Endothelial cell of hepatic sinusoid (primary cell): ENCODE data around the gene EPN2.

Experiments used
- in situ Hi-C: cut with HindIII; loops from 2 replicates; pipeline ENCODE4 v1.10.0; 2017; ENCODE audit warnings: low sequenced_read_pairs

The EPN2 gene

DNA sequence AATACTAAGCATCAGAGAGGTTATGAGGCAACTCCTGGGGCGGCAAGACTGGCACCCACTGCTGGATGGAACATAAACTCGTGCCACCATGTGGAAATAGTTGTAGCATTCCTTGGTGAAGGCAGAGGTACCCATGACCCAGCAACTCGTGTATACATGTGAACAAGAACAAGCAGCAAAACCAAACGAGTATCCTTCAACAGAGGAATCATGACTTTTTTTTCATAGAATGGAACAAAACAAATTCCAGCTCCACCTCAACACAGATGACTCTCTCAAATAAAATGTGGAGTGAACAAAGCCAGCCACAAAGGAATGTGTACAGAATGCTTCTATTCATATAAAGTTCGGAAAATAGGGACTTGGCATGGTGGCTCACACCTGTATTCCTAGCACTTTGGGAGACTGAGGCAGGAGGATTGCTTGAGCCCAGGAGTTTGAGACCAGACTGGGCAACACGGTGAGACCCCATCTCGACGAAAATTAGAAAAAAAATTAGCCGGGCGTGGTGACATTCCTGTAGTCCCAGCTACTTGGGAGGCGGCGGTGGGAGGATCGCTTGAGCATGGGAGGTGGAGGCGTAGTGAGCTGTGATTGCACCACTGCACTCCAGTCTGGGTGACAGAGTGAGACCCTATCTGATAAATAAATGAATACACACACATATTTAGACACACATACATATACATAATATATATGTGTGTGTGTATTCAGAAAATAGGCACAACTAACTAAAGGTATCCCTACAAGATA, 90.0 kb downstream of the EPN2 start:
- in situ Hi-C loops, result no loop called here

DNA sequence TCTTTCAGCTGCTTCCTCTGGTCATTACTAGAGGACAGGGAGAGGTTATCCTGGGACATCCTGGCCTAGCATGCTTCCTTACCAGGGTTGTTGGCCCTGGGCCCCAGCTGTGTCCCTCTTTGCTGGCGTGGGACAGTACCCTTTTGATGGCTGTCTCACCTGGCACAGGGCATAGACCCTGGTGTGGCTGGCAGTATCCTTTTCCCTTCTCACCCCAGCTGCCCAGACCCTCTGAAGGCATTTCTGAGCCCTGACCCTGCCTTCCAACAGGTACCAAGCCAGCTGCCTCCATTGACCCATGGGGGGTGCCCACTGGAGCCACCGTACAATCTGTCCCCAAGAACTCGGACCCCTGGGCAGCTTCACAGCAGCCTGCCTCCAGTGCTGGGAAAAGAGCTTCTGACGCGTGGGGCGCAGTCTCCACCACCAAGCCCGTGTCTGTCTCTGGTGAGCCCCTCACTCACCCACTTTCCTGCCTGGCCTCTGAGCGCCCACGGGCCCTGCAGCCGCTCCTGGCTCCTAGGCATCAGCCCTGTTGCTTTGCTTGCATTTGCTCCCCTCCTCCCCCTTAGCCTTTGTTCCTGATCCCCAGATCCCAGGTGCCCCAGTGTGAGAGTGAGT, 91.4 kb downstream of the EPN2 start:
- in situ Hi-C loops, result no loop called here

DNA sequence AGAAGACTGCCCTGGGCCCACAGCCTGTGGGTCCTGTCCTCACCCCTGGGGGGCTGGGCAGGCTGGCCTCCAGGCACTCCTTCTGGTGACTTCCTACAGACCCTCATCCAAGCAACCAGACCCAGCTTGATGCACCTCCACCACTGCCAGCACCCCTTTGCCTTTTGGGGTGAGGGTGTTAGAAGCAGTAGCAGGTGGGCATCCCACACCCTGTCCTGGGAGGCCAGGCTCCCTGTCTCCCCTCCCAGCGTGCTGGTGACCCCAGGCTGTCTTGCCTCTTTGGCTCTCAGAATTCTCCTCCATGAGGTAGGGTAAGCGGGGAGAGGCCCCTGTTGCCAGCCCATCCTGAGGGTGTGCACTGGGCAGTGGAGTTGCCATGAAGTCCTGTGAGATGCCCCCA, 92.0 kb downstream of the EPN2 start:
- in situ Hi-C loops, result no loop called here

DNA sequence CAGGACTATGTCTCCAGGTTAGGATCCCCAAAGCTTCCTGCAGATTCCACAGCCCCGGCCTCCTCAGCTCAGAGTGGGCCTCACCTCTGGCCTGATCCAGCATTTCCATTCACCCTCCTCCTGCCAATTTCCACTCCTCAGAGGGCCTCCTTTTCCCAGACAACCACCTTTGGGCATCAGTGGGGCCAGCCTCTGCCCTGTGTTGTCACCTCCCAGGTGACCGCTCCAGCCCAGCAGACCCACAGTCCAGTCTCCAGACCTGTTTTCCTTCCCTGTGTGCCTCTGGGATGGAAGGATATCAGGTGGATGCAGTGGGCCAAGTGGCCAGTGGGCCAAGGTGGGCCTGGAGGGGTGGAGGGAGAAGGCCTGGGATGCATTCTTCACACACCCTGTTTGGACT, 92.7 kb downstream of the EPN2 start:
- in situ Hi-C loops, result loop anchor here (5.0 kb wide), 1 partner anchor 33 kb away; no protein-coding TSS in a partner anchor

DNA sequence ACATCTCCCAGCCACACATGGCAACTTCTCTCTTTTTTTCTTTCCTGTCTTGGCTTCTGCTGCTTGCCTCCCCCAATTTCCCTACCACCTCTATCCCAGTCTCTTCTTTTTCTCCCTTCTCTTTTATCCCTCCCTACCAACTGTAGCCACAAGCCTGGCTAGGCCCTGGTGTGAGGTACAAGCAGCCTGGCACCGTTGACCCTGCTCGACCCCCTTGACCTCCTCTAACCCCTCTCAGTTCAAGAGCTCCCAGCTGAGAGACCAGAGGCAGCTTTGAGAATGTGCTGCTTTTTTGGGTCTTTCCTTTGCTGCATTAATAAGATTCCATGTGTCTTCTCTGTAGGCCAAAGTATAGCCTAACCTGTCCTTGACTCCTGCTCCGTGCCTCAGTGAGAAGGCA, 93.1 kb downstream of the EPN2 start:
- in situ Hi-C loops, result loop anchor here (5.0 kb wide), 1 partner anchor 33 kb away; no protein-coding TSS in a partner anchor

DNA sequence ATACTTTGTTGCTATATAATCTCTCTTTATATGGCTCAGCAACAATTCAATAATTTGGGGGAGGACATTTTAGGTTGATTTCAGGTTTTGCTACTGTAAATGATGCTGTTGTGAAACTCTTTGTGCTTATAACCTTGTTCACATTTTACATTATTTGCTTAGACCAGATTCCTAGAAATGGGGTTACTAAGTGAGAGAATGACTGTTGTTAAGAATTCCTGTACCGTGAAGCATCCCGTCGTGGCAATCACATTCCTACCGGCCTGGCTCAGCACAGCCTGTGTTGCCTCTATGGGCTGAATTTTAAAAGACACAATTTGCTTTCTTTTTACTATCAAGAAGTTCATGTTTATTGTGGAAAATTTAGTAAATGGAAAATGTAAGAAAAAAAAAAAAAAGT, 94.0 kb downstream of the EPN2 start:
- in situ Hi-C loops, result loop anchor here (5.0 kb wide), 1 partner anchor 34 kb away; no protein-coding TSS in a partner anchor

DNA sequence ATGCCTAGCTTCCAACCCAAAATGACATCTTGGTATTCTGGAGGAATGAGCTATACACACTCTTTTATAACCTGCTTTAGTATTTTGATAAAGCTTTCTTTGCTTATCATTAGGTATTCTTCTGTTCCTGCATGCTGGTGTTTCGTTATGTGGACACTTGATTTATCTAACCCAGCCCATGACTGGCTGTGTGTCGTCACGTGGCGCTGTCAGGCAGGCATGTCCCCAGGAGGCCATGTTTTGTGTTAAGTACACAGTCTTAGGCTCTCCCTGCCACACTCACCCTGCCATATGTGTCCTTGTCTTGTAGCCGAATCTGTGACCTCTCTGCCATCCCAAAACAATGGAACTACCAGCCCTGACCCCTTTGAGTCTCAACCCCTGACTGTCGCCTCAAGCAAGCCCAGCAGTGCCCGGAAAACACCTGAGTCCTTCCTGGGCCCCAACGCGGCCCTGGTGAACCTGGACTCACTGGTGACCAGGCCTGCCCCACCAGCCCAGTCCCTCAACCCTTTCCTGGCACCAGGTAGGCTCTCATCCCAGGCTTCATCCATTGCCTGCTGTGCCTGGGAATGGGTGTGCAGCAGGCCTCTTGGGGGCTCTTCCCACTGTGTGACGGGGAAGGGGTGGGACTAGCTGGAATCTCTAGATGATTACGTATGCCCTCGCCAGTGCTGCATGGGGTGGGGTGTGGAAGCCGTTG, 94.5 kb downstream of the EPN2 start:
- in situ Hi-C loops, result loop anchor here (5.0 kb wide), 1 partner anchor 34 kb away; no protein-coding TSS in a partner anchor

DNA sequence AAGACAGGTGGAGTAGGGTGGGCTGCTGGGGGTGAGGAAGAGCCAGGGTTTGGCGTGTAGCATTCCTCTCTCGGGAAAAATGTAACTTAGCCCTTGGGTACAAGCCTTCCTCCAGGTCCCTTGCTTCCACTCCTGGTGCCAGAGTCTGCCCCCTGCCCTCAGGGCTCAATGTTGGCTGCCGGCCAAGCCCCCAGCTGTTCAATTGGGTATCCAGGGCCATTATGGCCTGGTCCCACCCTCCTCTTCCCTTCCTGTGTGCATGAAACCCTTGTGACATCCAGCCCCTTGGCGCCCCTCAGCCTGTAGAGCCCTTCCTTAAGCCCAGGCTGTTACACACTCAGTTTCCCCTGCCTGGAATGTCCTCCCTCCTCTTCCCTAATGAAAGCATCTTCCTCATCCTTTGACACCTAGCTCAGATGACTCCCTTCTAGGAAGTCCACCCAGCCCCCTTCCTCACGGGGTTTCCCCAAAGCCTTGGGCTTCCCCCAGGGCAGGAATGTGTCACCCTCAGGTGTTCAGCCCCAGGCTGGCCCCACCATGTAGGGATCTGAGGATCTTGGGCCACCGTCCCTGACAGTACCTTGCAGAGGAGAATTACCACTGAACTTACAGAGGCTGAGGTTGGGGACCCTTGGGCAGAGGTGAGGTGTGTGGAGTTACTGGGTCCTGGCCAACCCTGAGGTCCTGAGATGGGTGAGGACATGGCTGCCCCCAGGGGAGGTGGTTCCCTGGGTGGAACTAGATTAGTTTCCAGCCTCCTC, 95.4 kb downstream of the EPN2 start:
- in situ Hi-C loops, result loop anchor here (5.0 kb wide), 1 partner anchor 35 kb away; no protein-coding TSS in a partner anchor

DNA sequence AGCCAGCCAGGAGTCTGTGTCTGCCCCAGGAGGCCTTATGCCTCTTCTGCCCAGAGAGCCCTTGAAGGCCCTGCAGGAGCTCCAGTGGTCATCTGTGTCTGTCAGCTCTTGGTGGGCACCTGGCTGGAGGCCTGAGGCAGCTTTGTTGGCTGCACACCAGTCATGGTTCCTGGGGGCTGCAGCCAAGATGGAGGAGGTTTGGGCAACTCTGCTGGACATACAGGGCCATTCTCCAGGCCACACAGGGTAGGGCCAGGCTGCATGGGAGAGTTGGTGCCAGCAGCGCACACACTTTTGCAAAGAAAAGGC, 95.9 kb downstream of the EPN2 start:
- in situ Hi-C loops, result loop anchor here (5.0 kb wide), 1 partner anchor 36 kb away; no protein-coding TSS in a partner anchor

DNA sequence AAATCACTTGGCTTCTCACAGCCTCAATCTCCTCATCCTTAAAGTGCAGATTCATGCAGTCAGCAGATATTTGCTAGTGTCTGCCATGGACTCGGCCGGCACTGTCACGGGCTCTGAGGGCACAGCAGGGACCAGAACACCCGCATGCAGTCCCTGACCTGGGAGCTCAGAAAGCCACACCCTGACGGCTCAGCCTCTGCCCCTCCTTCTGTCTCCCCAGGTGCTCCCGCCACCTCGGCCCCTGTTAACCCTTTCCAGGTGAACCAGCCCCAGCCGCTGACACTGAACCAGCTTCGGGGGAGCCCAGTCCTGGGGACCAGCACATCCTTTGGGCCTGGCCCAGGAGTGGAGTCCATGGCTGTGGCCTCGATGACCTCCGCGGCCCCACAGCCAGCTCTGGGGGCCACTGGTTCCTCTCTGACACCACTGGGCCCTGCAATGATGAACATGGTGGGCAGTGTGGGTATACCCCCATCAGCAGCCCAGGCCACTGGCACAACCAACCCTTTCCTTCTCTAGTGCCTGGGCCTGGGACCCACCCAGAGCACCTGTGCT, 96.6 kb downstream of the EPN2 start:
- in situ Hi-C loops, result loop anchor here (5.0 kb wide), 1 partner anchor 37 kb away; no protein-coding TSS in a partner anchor

DNA sequence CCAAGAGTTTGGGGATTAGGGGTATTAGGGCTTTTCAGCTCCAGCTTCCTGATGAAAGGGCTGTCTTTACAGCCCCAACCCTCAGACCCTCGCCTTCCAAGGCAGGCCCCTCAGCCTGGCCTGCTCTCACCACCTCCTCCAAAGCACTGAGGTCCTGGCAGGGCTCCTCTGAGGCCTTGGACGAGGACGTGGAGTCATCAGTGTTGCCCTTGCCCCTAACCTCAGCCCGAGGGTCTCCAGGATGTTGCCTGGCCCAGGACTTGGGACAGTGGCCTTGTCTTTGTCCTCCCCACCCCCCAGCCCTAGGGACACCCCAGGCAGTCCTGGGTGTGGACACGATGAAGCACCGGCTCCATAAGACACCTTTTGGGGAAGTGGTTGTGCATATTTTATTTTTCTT, 97.2 kb downstream of the EPN2 start:
- in situ Hi-C loops, result loop anchor here (5.0 kb wide), 1 partner anchor 37 kb away; no protein-coding TSS in a partner anchor

DNA sequence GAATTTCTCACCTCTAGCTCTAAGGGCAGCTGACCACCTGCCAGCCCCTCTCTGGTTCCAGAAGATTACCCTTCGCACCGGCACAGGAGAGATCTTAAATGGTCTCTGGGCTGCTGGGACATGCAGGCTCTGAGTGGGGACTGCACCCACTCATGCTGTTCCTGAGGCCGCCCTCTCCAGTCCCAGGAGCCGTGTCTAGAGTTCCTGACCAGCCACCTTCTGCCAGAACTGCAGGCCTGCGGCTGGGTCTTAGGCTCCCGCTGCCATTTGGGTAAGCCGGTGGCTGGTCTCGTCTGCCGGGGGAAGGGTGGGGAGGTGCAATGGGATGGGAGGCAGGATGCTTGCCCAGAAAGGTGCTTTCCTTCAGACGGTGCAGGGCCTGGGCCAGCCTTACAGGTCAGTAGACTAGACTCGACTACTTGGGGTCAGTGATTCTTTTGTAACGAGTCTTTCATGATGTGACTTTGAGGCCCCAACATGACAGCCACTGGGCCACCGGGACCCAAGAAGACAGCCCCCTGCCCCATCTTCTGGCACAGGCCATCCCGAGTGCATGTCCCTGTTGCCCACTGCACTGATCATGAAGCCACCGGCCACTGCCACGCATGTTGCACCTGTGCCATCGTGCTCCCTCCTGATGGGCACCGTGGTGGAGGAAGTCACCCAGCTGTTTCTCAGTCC, 98.9 kb downstream of the EPN2 start:
- in situ Hi-C loops, result no loop called here

DNA sequence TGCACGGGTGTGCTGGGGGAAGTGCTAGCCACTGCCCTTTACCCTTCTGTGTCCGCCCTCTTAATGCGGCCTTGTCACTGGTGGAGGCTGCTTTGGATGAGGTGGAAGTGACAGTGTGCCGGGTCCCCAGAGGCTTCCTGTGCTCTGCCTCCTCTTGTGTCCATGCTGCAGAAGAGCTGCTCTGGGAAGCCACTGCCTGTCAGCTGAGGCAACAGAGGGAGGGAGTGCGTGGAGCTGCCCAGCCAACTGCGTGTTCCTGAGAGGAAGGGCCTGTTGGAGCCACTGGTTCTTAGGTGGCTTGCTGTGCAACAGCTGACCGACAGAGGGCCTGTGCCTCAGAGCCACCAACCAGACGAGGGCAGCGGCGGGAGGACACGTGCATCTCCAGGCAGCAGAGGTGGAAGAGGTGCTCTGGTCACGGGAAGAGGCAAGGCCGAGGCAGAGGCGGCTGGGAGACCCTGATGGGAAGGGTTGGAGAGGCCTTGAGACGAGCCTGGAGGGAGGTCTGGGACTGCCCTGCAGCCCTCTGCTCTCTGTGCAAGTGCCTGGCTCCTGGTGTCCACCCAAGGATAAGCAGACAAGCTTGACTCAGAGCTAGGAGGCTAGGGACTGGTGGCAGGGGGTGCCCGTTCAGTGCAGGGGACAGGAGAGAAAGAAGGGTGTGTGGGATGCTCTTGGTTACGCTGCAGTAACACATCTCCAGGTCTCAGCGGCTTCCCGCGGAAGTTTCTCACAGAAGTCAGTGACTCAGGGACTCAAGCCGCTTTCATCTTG, 100.0 kb downstream of the EPN2 start:
- in situ Hi-C loops, result no loop called here

DNA sequence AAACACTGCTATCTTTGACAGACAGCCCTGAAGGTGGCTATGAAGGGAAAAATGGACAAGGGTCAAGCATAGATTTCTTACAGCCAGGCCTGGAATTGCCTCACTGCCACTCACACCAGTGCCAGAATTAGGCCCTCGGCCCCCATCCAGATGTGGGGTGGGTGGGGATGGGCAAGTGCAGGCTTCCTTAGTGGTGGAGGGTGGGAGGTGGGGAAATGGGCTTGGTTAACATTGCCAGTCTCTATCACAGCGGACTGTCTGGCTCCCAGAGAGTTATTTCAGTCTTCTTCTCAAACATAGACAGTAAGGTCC, 100.5 kb downstream of the EPN2 start:
- in situ Hi-C loops, result no loop called here

DNA sequence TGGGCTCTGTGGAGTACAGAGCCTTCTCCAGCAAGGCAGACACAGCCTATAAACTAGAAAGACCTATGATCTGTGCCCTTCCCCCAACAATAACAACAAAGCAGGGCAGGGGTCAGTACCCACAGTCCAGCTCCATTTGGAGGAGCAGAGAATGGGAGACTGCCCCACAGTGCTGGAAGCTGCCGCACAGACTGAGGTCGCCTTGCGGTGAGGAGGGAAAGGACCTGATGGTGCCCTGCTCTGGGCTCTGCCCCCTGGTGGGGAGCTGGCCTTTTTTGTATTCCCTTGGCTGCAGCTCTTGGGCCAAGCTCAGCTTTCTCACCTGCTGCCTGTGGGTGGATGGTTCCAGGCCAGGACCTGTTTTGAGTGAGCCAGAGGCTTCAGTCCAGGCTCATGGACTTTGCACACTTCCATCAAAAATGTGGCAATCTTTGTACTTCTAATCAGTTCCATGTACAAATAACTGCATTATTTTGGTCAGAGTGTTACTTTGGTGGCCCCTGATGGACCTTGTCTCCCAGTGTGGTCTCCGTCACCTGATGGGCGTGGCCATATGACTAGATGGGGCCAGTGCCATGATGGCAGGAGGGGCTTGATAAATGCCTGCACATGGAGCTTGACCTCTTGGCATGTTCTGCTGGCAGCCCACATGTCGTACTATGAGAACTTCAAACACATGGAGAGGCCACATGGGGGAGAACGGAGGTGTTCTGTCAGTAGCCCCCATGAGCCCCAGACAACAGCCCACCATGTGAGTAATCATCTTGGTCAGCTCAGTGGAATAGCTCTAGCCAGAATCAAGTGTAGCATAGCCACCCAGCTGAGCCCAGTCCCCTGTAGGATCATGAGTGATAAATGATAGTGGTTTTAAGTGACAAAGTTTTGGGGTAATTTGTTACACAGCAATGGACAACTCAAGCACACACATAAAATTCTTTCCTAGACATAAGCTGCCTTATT, 101.1 kb downstream of the EPN2 start:
- in situ Hi-C loops, result no loop called here

DNA sequence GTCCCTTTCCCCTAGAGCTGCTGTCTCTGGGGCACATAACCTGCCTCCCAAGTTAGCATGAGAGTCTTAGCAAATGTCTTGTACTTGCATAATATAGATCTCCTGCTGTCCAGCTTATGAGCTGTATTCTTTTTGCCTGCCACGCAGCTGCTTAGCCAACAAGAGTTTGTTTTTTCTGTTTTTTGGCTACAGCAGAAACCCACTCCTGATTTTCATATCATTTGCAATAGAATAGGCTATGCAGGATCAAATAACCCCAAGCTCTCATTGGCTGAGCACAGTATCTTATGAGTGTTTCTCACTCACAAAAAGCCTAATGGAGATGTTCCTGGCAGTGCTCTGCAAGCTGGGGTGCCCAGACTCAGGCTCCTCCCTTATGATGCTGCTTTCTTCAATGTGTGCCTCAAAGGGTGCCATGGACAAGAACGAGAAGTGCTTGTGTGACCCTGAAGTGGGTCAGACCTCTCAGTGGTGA, 102.2 kb downstream of the EPN2 start:
- in situ Hi-C loops, result no loop called here

DNA sequence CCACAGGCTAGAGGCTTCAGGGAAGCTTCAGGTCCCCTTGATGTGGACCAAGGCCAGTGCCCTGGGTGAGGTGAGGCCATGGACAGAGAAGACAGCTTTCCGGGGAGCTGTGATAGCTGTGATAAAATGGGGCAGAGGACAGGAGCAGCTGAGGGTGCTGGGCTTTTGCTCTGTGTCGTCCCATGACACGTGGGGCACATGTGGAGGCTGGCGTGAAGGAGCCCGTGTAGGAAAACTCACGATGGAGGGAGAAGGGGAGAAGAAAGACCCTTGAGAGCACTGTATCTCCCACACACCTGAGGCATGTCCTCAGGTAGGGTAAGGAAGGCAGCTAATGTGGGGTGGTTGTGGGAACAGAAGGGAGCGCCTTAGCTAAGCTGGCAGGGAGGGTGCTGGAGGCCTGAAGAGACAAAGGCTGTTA, 104.1 kb downstream of the EPN2 start:
- in situ Hi-C loops, result no loop called here
